Testis (tissue), 3 donors: Measurements from ENCODE around the gene SLMAP. TPM values are rescaled to one million over a fixed set of nuclear protein-coding genes. Genes with fewer than 3 reads are reported as not detected.

Source experiments
- DNase-seq: peaks from one replicate; pipeline ENCODE4 v3.0.0-alpha.2; 2019
- H3K27ac ChIP-seq, 2 donors: fragments of 200-600 bp; sonication (generic); one replicate each; pipeline ENCODE4 v1.5.1; 2019
- H3K27me3 ChIP-seq: fragments of 200-600 bp; sonication (generic); one replicate; pipeline ENCODE4 v1.5.1; 2019
- H3K36me3 ChIP-seq: fragments of 200-600 bp; sonication (generic); one replicate; pipeline ENCODE4 v1.5.1; 2017; ENCODE audit warnings: low read depth; ENCODE audit errors: missing control alignments
- H3K4me1 ChIP-seq: fragments of 200-600 bp; sonication (generic); one replicate; pipeline ENCODE4 v1.5.1; 2019
- H3K4me3 ChIP-seq, 2 donors: fragments of 200-600 bp; sonication (generic); one replicate each; pipeline ENCODE4 v1.5.1; 2017 to 2019
- H3K9me3 ChIP-seq: fragments of 200-600 bp; sonication (generic); one replicate; pipeline ENCODE4 v1.5.1; 2017
- CTCF ChIP-seq, 3 experiments: fragments of 450-650 bp in 2 of 3; fragments of 200-600 bp in 1 of 3; sonication (generic) in 1 of 3; IDR thresholded peaks; one replicate each; pipeline ENCODE4 v1.5.1; 2016 to 2019; ENCODE audit warnings: antibody characterized with exemption in 3 of 3, mild to moderate bottlenecking in 2 of 3, moderate library complexity in 1 of 3
- POLR2A ChIP-seq: fragments of 450-650 bp; IDR thresholded peaks from one replicate; pipeline ENCODE4 v1.6.1; 2017; ENCODE audit warnings: antibody characterized with exemption, mild to moderate bottlenecking, moderate library complexity
- WGBS, 2 donors: methylation state at CpG; one replicate each; pipeline ENCODE4 v1.1.5; 2018; 5-methylcytosine and 5-hydroxymethylcytosine counted together
- intact Hi-C: fragments of 100-400 bp; cut with DNase I; formaldehyde crosslinking; loops from one replicate; pipeline ENCODE4 v1.15.1; 2023; ENCODE audit warnings: low total_unique reads
- polyA plus RNA-seq: library from polyadenylated mRNA; stranded (reverse); fragments of 350-450 nt; fragmentation: Illumina TruSeq; extraction: RNeasy Lipid Tissue Mini Kit (QIAGEN cat#74804); gene quantifications from one replicate; pipeline ENCODE4 v1.2.3, GENCODE V29; 2014; ENCODE audit warnings: low read depth, low replicate concordance; ENCODE audit not compliant: insufficient read depth
- total RNA-seq, 2 donors: library from RNA; depleted of rRNA; stranded (reverse); fragments of >200 nt; gene quantifications; one replicate each; pipeline ENCODE4 v1.2.3, GENCODE V29; 2016

SLMAP gene
- total and polyA plus RNA-seq, 3 donors from 2014 or later = 58.8 to 126 (median 120) TPM

GRCh38 chr3:57968501-57968900 is 212.4 kb downstream of the SLMAP start:
- Histone ChIP-seq H3K4me3 (no peak overlapping the region), H3K36me3 (no peaks in the 10 kb centered on the region), H3K27ac (no peak overlapping the region), H3K4me1 (no peaks in the 10 kb centered on the region), H3K9me3 (no peaks in the 10 kb centered on the region), H3K27me3 (no peaks in the 10 kb centered on the region)
- 97 to 100% methylated on average over 5 of the region's 5 CpGs for WGBS, 2 donors
- DNase-seq = no peak
- intact Hi-C loops = no loop called here
- TF ChIP-seq CTCF (IDR thresholded peaks at IDR 0.05) = no peak
- TF ChIP-seq POLR2A = no peak

- TF ChIP-seq CTCF (IDR thresholded peaks at IDR 0.05) (no peak), POLR2A (no peak)
Measured at GRCh38 chr3:57971975-57972374, 215.9 kb downstream of the SLMAP start.

GRCh38 chr3:57972531-57973111 is 216.5 kb downstream of the SLMAP start:
- TF ChIP-seq CTCF (IDR thresholded peaks at IDR 0.05) = no peak
- TF ChIP-seq POLR2A = no peak
- Histone ChIP-seq H3K9me3 (no peaks in the 10 kb centered on the region), H3K4me1 (peaks cover 7% of the 10 kb centered on the region), H3K36me3 (no peaks in the 10 kb centered on the region), H3K4me3 (no peak overlapping the region), H3K27ac (no peak overlapping the region), H3K27me3 (no peaks in the 10 kb centered on the region)
- intact Hi-C loops = no loop called here
- 56 to 64% methylated on average over 9 of the region's 9 CpGs for WGBS, 2 donors
- DNase-seq = no peak

More at GRCh38 chr3:57971975-57972374, 215.9 kb downstream of the SLMAP start:
- Histone ChIP-seq H3K27me3 (no peaks in the 10 kb centered on the region), H3K9me3 (no peaks in the 10 kb centered on the region), H3K4me3 (no peak overlapping the region), H3K27ac (no peak overlapping the region), H3K4me1 (peaks cover 7% of the 10 kb centered on the region), H3K36me3 (no peaks in the 10 kb centered on the region)
- intact Hi-C loops = no loop called here
- DNase-seq = no peak
- 67 to 79% methylated on average over 4 of the region's 4 CpGs for WGBS, 2 donors

- Histone ChIP-seq H3K9me3 (no peaks in the 10 kb centered on the region), H3K36me3 (no peaks in the 10 kb centered on the region), H3K4me3 (no peak overlapping the region), H3K27me3 (no peaks in the 10 kb centered on the region), H3K27ac (no peak overlapping the region), H3K4me1 (peaks cover 7% of the 10 kb centered on the region)
- TF ChIP-seq POLR2A (no peak), CTCF (IDR thresholded peaks at IDR 0.05) (no peak)
- WGBS, 2 donors = 91 to 93% methylated on average over 13 of the region's 13 CpGs
- DNase-seq = no peak
- intact Hi-C loops = no loop called here
Measured at GRCh38 chr3:57973715-57974477, 217.8 kb downstream of the SLMAP start.
